H4 (cell line): ENCODE results near the gene PTPRE. TPM values are rescaled to one million over a fixed set of nuclear protein-coding genes. Genes with fewer than 3 reads are reported as not detected.
A peak's percentile ranks its signal among the peaks of the same experiment; 100 is the strongest.

Source experiments
- DNase-seq: peaks from one replicate; pipeline ENCODE4 v3.0.0-alpha.2; 2015; ENCODE audit warnings: low spot score
- total RNA-seq: library from RNA; depleted of rRNA; stranded (reverse); fragments of >200 nt; shearing (Covaris generic); gene quantifications from 2 replicates; pipeline ENCODE4 v1.2.3, GENCODE V29; 2014; rRNA removed

PTPRE gene
- total RNA-seq, 1 experiment from 2014 or later = 3.5 TPM

DNA sequence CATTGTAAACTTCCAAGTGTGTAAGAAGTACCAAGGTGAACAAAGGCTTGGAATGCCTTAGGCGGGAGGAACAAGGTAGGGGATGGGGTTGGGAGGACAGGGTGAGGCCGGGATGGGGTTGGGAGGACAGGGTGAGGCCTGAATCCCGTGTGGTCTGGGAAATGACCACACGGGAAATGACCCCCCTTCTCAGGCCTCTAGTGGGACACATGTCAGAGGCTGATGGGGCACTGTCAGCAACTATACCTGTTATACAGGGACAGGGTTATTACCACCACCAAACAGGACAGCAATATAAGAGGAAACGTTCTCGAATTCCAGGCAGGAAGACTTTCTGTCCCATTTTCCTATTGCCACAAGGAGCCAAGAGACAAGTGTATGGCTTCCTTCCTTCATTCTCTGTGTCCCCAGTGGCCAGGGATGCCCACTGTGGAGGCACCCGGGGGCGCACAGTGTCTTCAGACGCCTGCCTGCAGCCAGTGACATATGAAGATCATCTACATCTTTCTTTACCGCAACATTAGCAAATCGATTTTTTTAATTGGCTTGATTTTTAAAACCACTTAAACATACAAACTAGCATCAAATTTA is 218.0 kb downstream of the PTPRE start:
- no peak for DNase-seq

DNA sequence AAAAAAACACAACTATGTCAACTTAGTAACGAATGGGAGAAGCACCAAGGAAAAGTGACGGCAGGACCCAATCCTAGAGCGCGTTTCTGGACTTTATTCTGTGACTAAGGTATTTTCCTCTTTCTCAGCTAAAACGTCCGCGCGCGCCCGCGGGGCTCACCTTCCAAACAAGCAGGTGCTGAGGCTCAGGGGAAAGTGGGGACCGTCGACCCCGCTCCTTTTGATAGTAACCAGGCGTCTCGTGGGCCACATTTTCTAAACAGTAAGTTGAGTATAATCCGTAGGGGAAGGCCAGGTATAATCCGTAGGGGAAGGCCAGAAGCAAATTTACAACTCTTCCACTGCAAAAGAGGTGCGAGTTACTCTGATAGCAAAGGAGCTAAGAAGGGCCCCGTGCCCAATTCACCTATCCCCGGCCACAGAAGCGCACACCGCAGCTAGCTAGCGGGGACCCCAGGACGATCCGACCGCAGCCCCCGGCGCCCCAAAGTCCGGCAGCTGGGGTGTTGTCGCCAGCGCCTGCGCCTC is 218.6 kb downstream of the PTPRE start:
- no peak for DNase-seq

DNA sequence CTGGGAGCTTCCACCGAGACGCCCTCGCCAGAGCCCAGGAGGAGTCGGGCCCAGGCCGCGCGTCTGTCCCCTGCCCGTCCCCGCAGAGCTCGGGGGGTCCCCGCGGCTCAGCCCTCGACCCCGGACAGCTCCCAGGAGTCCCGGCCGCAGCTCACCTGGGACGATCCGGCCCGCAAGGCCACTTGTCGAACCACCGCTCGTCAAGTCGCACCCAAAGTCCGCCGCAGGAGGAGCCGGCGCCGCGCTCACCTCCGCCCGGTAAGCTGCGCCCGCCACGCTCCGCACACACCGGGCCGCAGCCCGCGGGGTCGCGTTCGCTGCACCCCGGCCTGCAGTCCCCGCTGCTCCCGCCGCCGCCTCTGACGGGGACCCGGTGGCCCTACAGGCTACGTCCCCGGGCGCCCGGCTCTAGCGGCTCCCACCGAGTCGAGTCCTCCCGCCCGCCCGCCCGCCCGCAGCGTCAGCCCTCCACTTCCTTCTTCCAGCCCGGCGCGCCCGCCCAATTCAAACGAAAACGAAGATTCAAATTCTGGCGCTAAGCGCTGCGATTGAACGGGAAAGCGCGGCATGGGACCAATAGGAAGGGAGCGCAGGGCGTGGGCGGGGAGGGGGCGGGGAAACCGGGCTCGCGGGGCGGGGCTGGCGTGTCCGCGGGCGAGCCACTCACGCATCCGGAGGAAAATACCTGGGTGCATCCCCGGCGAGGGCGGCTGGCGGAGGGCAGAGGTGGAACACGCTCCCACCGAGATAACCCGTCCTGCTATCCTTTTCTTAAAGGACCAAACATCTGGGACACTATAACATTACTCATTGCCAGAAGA is 219.3 kb downstream of the PTPRE start, which contains the start of gene MKI67:
Gene MKI67, minus strand, starts transcription at position 480 of the 821 bp plus-strand sequence. CDS start 756 bp downstream, outside the sequence.
- peak; percentile 89 for DNase-seq

DNA sequence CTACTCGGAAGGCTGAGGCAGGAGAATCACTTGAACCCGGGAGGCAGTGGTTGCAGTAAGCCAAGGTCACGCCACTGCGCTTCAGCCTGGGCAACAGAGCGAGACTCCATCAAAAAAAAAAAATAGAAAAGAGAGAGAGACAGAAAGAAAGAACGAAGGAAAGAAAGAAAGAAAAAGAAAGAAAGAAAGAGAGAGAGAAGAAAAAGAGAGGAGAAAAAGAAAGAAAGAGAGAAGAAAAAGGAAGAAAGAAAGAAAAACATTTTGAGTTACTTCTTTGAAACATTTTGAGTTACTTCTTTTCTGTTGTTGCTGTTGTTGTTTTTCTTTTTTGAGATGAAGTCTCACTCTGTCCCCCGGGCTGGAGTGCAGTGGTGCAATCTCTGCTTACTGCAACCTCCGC is 221.7 kb downstream of the PTPRE start:
- DNase-seq = no peak

DNA sequence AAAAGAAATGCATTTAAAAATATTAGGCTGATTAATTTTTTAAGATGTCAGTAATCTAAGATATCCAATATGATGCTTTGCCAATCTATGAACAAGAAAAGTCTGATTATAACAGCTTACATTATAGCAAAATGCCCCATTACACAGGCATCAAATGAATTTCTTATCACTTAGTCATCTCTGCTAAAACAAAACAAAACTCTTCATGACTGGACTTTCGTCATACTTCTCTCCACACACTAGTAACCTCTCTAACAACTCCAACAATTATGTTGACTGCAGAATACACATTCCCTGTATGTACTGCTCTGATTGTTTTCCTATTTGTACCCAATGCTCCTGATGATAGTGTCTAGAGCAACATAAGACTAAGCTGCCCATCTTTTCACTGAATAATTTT is 223.1 kb downstream of the PTPRE start:
- DNase-seq = no peak

Other genes starting within 250 kb of the PTPRE start
- not detected in 2 replicates for gene FOXI2, start 169.9 kb upstream of the PTPRE start, total RNA-seq
- 0.64 TPM in 1 of 2 replicates, not detected in the other for gene CLRN3, start 14.2 kb upstream of the PTPRE start, total RNA-seq
- gene MKI67, start 219.3 kb downstream of the PTPRE start, total RNA-seq = 19.2 and 33.3 TPM in 2 replicates